ENCODE measurements around the gene LAX1.

LAX1 gene

GRCh38 chr1:203794764-203795440 lies 29.9 kb downstream of the LAX1 start:
- H3K79me1 ChIP-seq (replicated peaks; ENCODE audit: low read length, poor library complexity, severe bottlenecking) = no peaks in the 10 kb centered on the region
- H3K23ac ChIP-seq (ENCODE audit: low read length in 2 of 2) = no peak overlapping the region
- no peak overlapping the region for H2BK5ac ChIP-seq (ENCODE audit: low read depth, low read length, poor library complexity, severe bottlenecking)
- no peak overlapping the region for H4K8ac ChIP-seq (ENCODE audit: low read length)
- no peaks in the 10 kb centered on the region for H3K27me3 ChIP-seq (ENCODE audit: control insufficient read depth in 1 of 2, insufficient read depth in 1 of 2, low read length in 2 of 2)
- no peak overlapping the region for H4K91ac ChIP-seq (ENCODE audit: low read length)
- no peak overlapping the region for H2AK5ac ChIP-seq (ENCODE audit: low read length, severe bottlenecking)
- no peak for DNase-seq
- peaks cover 2% of the 10 kb centered on the region for H3K4me1 ChIP-seq (ENCODE audit: control insufficient read depth, insufficient read depth, low read depth, low read length)
- H2BK120ac ChIP-seq (ENCODE audit: low read depth, low read length) = no peak overlapping the region
- 69% methylated on average over 19 of the region's 19 CpGs for WGBS
- no peak overlapping the region for H2BK12ac ChIP-seq (ENCODE audit: low read length in 2 of 2)
- no peak overlapping the region for H3K4ac ChIP-seq (ENCODE audit: low read depth in 1 of 2, low read length in 2 of 2)
- H3K9me3 ChIP-seq (ENCODE audit: control insufficient read depth, low read length) = peaks cover 4% of the 10 kb centered on the region
- H3K4me3 ChIP-seq (ENCODE audit: insufficient read depth in 1 of 2, low read depth in 1 of 2, low read length in 2 of 2) = peak overlapping the region in 1 of 2 experiments; percentile 96
- H3K36me3 ChIP-seq (ENCODE audit: control insufficient read depth in 1 of 2, insufficient read depth in 2 of 2, low read depth in 1 of 2, low read length in 2 of 2) = peaks cover 7 to 23% of the 10 kb centered on the region in 2 experiments
- H3K4me2 ChIP-seq (ENCODE audit: low read length, poor library complexity, severe bottlenecking) = peak overlapping the region; percentile 78
- peak overlapping the region; percentile 83 for H2BK15ac ChIP-seq (ENCODE audit: low read depth, poor library complexity, severe bottlenecking)
- H3K27ac ChIP-seq (ENCODE audit: low read length, poor library complexity, severe bottlenecking) = peak overlapping the region; percentile 40
- peak overlapping the region; percentile 96 for H3K9ac ChIP-seq (ENCODE audit: low read length)
- no peak overlapping the region for H3K18ac ChIP-seq (ENCODE audit: low read depth in 1 of 2, low read length in 2 of 2)
- H2AFZ ChIP-seq (ENCODE audit: low read depth, low read length) = no peak overlapping the region
- no peak overlapping the region for H3K14ac ChIP-seq (ENCODE audit: low read length in 2 of 2)

GRCh38 chr1:203795441-203796235 lies 30.7 kb downstream of the LAX1 start, which contains the start of the genes ZBED6 and ZC3H11A:
Gene ZBED6 (plus strand): TSS chr1:203795623. CDS start chr1:203797523, 1,900 bp downstream.
Gene ZC3H11A (plus strand): TSS chr1:203795623. CDS start chr1:203817071, 21,448 bp downstream.
- Histone ChIP-seq H2BK5ac (ENCODE audit: low read depth, low read length, poor library complexity, severe bottlenecking) (peak within 1 kb of the TSS; percentile 94), H3K9me3 (ENCODE audit: control insufficient read depth, low read length) (peaks cover 4% of the 10 kb centered on the region), H3K9ac (ENCODE audit: low read length) (peak within 1 kb of the TSS; percentile 96), H3K27ac (ENCODE audit: low read length, poor library complexity, severe bottlenecking) (peak within 1 kb of the TSS; percentile 97), H2BK15ac (ENCODE audit: low read depth, poor library complexity, severe bottlenecking) (peak within 1 kb of the TSS; percentile 93), H2AK5ac (ENCODE audit: low read length, severe bottlenecking) (peak within 1 kb of the TSS; percentile 74), H3K27me3 (ENCODE audit: control insufficient read depth in 1 of 2, insufficient read depth in 1 of 2, low read length in 2 of 2) (no peaks in the 10 kb centered on the region), H2BK12ac (ENCODE audit: low read length in 2 of 2) (peak within 1 kb of the TSS in 1 of 2 experiments; percentile 24), H3K14ac (ENCODE audit: low read length in 2 of 2) (peak within 1 kb of the TSS in 1 of 2 experiments; percentile 70), H3K4me3 (ENCODE audit: insufficient read depth in 1 of 2, low read depth in 1 of 2, low read length in 2 of 2) (peak within 1 kb of the TSS; percentile 70 to 96), H3K4me1 (ENCODE audit: control insufficient read depth, insufficient read depth, low read depth, low read length) (peaks cover 2% of the 10 kb centered on the region), H2BK120ac (ENCODE audit: low read depth, low read length) (peak within 1 kb of the TSS; percentile 97), H3K18ac (ENCODE audit: low read depth in 1 of 2, low read length in 2 of 2) (peak within 1 kb of the TSS; percentile 75 to 86), H3K79me1 (replicated peaks; ENCODE audit: low read length, poor library complexity, severe bottlenecking) (no peaks in the 10 kb centered on the region), H3K4me2 (ENCODE audit: low read length, poor library complexity, severe bottlenecking) (peak within 1 kb of the TSS; percentile 78), H3K23ac (ENCODE audit: low read length in 2 of 2) (no peak within 1 kb of the TSS), H3K4ac (ENCODE audit: low read depth in 1 of 2, low read length in 2 of 2) (peak within 1 kb of the TSS; percentile 82 to 87), H3K36me3 (ENCODE audit: control insufficient read depth in 1 of 2, insufficient read depth in 2 of 2, low read depth in 1 of 2, low read length in 2 of 2) (peaks cover 7 to 27% of the 10 kb centered on the region in 2 experiments), H4K91ac (ENCODE audit: low read length) (peak within 1 kb of the TSS; percentile 70), H4K8ac (ENCODE audit: low read length) (peak within 1 kb of the TSS; percentile 87), H2AFZ (ENCODE audit: low read depth, low read length) (no peak within 1 kb of the TSS)
- DNase-seq = peak; percentile 99
- WGBS = under 1% methylated on average over 47 of the region's 59 CpGs

GRCh38 chr1:203796236-203796605 lies 31.2 kb downstream of the LAX1 start:
- H3K79me1 ChIP-seq (replicated peaks; ENCODE audit: low read length, poor library complexity, severe bottlenecking) = no peaks in the 10 kb centered on the region
- under 1% methylated on average over 12 of the region's 12 CpGs for WGBS
- H3K9me3 ChIP-seq (ENCODE audit: control insufficient read depth, low read length) = peaks cover 2% of the 10 kb centered on the region
- H4K91ac ChIP-seq (ENCODE audit: low read length) = peak overlapping the region; percentile 70
- no peak overlapping the region for H2BK15ac ChIP-seq (ENCODE audit: low read depth, poor library complexity, severe bottlenecking)
- peak overlapping the region in 1 of 2 experiments; percentile 24 for H2BK12ac ChIP-seq (ENCODE audit: low read length in 2 of 2)
- H3K9ac ChIP-seq (ENCODE audit: low read length) = peak overlapping the region; percentile 96
- no peak overlapping the region for H3K23ac ChIP-seq (ENCODE audit: low read length in 2 of 2)
- peak overlapping the region; percentile 71 for H2BK5ac ChIP-seq (ENCODE audit: low read depth, low read length, poor library complexity, severe bottlenecking)
- peak overlapping the region; percentile 74 for H2AK5ac ChIP-seq (ENCODE audit: low read length, severe bottlenecking)
- peak overlapping the region in 1 of 2 experiments; percentile 81 for H3K4ac ChIP-seq (ENCODE audit: low read depth in 1 of 2, low read length in 2 of 2)
- H4K8ac ChIP-seq (ENCODE audit: low read length) = peak overlapping the region; percentile 27
- H3K18ac ChIP-seq (ENCODE audit: low read depth in 1 of 2, low read length in 2 of 2) = peak overlapping the region; percentile 75 to 85
- peak overlapping the region in 1 of 2 experiments; percentile 70 for H3K14ac ChIP-seq (ENCODE audit: low read length in 2 of 2)
- H3K4me2 ChIP-seq (ENCODE audit: low read length, poor library complexity, severe bottlenecking) = peak overlapping the region; percentile 54
- H3K4me3 ChIP-seq (ENCODE audit: insufficient read depth in 1 of 2, low read depth in 1 of 2, low read length in 2 of 2) = peak overlapping the region; percentile 70 to 96
- peaks cover 7 to 27% of the 10 kb centered on the region in 2 experiments for H3K36me3 ChIP-seq (ENCODE audit: control insufficient read depth in 1 of 2, insufficient read depth in 2 of 2, low read depth in 1 of 2, low read length in 2 of 2)
- no peaks in the 10 kb centered on the region for H3K27me3 ChIP-seq (ENCODE audit: control insufficient read depth in 1 of 2, insufficient read depth in 1 of 2, low read length in 2 of 2)
- peaks cover 2% of the 10 kb centered on the region for H3K4me1 ChIP-seq (ENCODE audit: control insufficient read depth, insufficient read depth, low read depth, low read length)
- peak; percentile 66 for DNase-seq
- H2AFZ ChIP-seq (ENCODE audit: low read depth, low read length) = no peak overlapping the region
- peak overlapping the region; percentile 97 for H3K27ac ChIP-seq (ENCODE audit: low read length, poor library complexity, severe bottlenecking)
- peak overlapping the region; percentile 97 for H2BK120ac ChIP-seq (ENCODE audit: low read depth, low read length)

- DNase-seq = no peak
- H3K4me1 ChIP-seq (ENCODE audit: control insufficient read depth, insufficient read depth, low read depth, low read length) = peaks cover 2% of the 10 kb centered on the region
- H3K27me3 ChIP-seq (ENCODE audit: control insufficient read depth in 1 of 2, insufficient read depth in 1 of 2, low read length in 2 of 2) = no peaks in the 10 kb centered on the region
- H3K36me3 ChIP-seq (ENCODE audit: control insufficient read depth in 1 of 2, insufficient read depth in 2 of 2, low read depth in 1 of 2, low read length in 2 of 2) = peaks cover 7 to 32% of the 10 kb centered on the region in 2 experiments
- no peak overlapping the region for H3K4ac ChIP-seq (ENCODE audit: low read depth in 1 of 2, low read length in 2 of 2)
- H4K8ac ChIP-seq (ENCODE audit: low read length) = no peak overlapping the region
- H3K23ac ChIP-seq (ENCODE audit: low read length in 2 of 2) = no peak overlapping the region
- no peak overlapping the region for H2BK12ac ChIP-seq (ENCODE audit: low read length in 2 of 2)
- H3K9me3 ChIP-seq (ENCODE audit: control insufficient read depth, low read length) = no peaks in the 10 kb centered on the region
- H3K14ac ChIP-seq (ENCODE audit: low read length in 2 of 2) = no peak overlapping the region
- no peak overlapping the region for H2BK15ac ChIP-seq (ENCODE audit: low read depth, poor library complexity, severe bottlenecking)
- no peak overlapping the region for H2AK5ac ChIP-seq (ENCODE audit: low read length, severe bottlenecking)
- peak overlapping the region in 1 of 2 experiments; percentile 96 for H3K4me3 ChIP-seq (ENCODE audit: insufficient read depth in 1 of 2, low read depth in 1 of 2, low read length in 2 of 2)
- H4K91ac ChIP-seq (ENCODE audit: low read length) = no peak overlapping the region
- H3K4me2 ChIP-seq (ENCODE audit: low read length, poor library complexity, severe bottlenecking) = peak overlapping the region; percentile 79
- peak overlapping the region; percentile 96 for H3K9ac ChIP-seq (ENCODE audit: low read length)
- H3K27ac ChIP-seq (ENCODE audit: low read length, poor library complexity, severe bottlenecking) = no peak overlapping the region
- no peak overlapping the region for H3K18ac ChIP-seq (ENCODE audit: low read depth in 1 of 2, low read length in 2 of 2)
- no peak overlapping the region for H2BK120ac ChIP-seq (ENCODE audit: low read depth, low read length)
- no peaks in the 10 kb centered on the region for H3K79me1 ChIP-seq (replicated peaks; ENCODE audit: low read length, poor library complexity, severe bottlenecking)
- WGBS = 72% methylated on average over 2 of the region's 2 CpGs
- H2AFZ ChIP-seq (ENCODE audit: low read depth, low read length) = no peak overlapping the region
- H2BK5ac ChIP-seq (ENCODE audit: low read depth, low read length, poor library complexity, severe bottlenecking) = no peak overlapping the region
Observed at GRCh38 chr1:203797216-203797615, 32.2 kb downstream of the LAX1 start.

Data from mesenchymal stem cell (in vitro differentiated cells and primary cell).